Panc1 (cell line): Measurements from ENCODE around the gene HEXD. TPM values are rescaled to one million over a fixed set of nuclear protein-coding genes. Genes with fewer than 3 reads are reported as not detected.

Source experiments
- ATAC-seq: fragments of 200-7000 bp; cut with Tn5 transposase; 2 replicates; pipeline ENCODE4 v1.9.1; 2020; ENCODE audit warnings: mild to moderate bottlenecking, moderate library complexity
- BruUV-seq: library from RNA; stranded (reverse); fragments of 400-500 nt; replicated peaks from 2 replicates; lab custom pipeline; 2021; lab: Mats Ljungman, UMichigan
- CTCF ChIA-PET: fragments of 300-600 bp; sonication (Branson Sonifier 250); formaldehyde crosslinking; loops from one replicate; lab custom pipeline; 2022; ENCODE audit warnings: antibody characterized with exemption; lab: Charles Lee
- POLR2A ChIA-PET: fragments of 300-600 bp; sonication (Branson Sonifier 250); formaldehyde crosslinking; loops from one replicate; lab custom pipeline; 2022; ENCODE audit warnings: antibody characterized with exemption; lab: Charles Lee
- DNase-seq: peaks from one replicate; pipeline ENCODE4 v3.0.0-alpha.2; 2010; ENCODE audit warnings: low read depth, low spot score
- H3K27ac ChIP-seq: 2 replicates; pipeline ENCODE4 v1.5.1; 2011; ENCODE audit warnings: mild to moderate bottlenecking, low read length, inconsistent platforms
- H3K27me3 ChIP-seq: fragments of 200-500 bp; sonication (Bioruptor generic); 2 replicates; pipeline ENCODE4 v1.6.0; 2014; ENCODE audit warnings: low read length, inconsistent platforms; ENCODE audit not compliant: control insufficient read depth, insufficient read depth
- H3K36me3 ChIP-seq: fragments of 200-500 bp; sonication (Bioruptor generic); 2 replicates; pipeline ENCODE4 v1.5.1; 2014; ENCODE audit warnings: inconsistent platforms, mild to moderate bottlenecking, low read length, moderate library complexity; ENCODE audit not compliant: control insufficient read depth, insufficient read depth
- H3K4me1 ChIP-seq: 2 replicates; pipeline ENCODE4 v1.5.1; 2011; ENCODE audit warnings: inconsistent platforms, mild to moderate bottlenecking, low read length, moderate library complexity; ENCODE audit not compliant: control insufficient read depth, insufficient read depth
- H3K4me3 ChIP-seq, 2 experiments: 2 replicates each; pipeline ENCODE4 v1.5.1; 2011 to 2012; ENCODE audit warnings: low read depth in 2 of 2, low read length in 2 of 2, mild to moderate bottlenecking in 2 of 2, inconsistent platforms in 1 of 2, moderate library complexity in 1 of 2
- H3K9me3 ChIP-seq: fragments of 200-500 bp; sonication (Bioruptor generic); 2 replicates; pipeline ENCODE4 v1.5.1; 2014; ENCODE audit warnings: low read depth, mild to moderate bottlenecking, inconsistent platforms, low read length, moderate library complexity; ENCODE audit not compliant: control insufficient read depth, insufficient read depth
- POLR2AphosphoS5 ChIP-seq: IDR thresholded peaks from 2 replicates; pipeline ENCODE4 v1.6.1; 2012; ENCODE audit warnings: mild to moderate bottlenecking, low read depth, low read length, moderate library complexity
- SIN3A ChIP-seq: IDR thresholded peaks from 2 replicates; pipeline ENCODE4 v1.6.1; 2012; ENCODE audit warnings: low read depth, mild to moderate bottlenecking, low read length, moderate library complexity, borderline replicate concordance; ENCODE audit not compliant: insufficient read depth
- TCF7L2 ChIP-seq: IDR thresholded peaks from 2 replicates; pipeline ENCODE4 v1.6.1; 2011; ENCODE audit warnings: mild to moderate bottlenecking, low read depth, low read length, inconsistent platforms
- in situ Hi-C: cut with HindIII; loops from 2 replicates; pipeline ENCODE4 v1.10.0; 2016; ENCODE audit warnings: low sequenced_read_pairs, low pct_unique_long_range_greater_than_20kb
- intact Hi-C: fragments of 100-400 bp; cut with micrococcal nuclease; formaldehyde crosslinking; loops from one replicate; pipeline ENCODE4 v1.10.0; 2022; ENCODE audit not compliant: unreplicated experiment
- total RNA-seq: library from RNA; stranded (reverse); gene quantifications from one replicate; pipeline ENCODE4 v1.2.1, GENCODE V29; 2021; ENCODE audit not compliant: unreplicated experiment
- TF ChIP-seq, protein P1 (sequence below), 2 experiments: IDR thresholded peaks; 2 replicates each; pipeline ENCODE4 v1.6.1; 2011 to 2012; ENCODE audit warnings: low read depth in 2 of 2, control low read depth in 1 of 2, low read length in 1 of 2, mild to moderate bottlenecking in 1 of 2, moderate library complexity in 1 of 2; ENCODE audit not compliant: insufficient read depth in 1 of 2
- TF ChIP-seq, protein P2 (sequence below): fragments of 450-650 bp; IDR thresholded peaks from 2 replicates; pipeline ENCODE4 v1.5.1; 2017; ENCODE audit warnings: mild to moderate bottlenecking

The HEXD gene
- total RNA-seq, 1 experiment from 2014 or later: 25.6 TPM

DNA sequence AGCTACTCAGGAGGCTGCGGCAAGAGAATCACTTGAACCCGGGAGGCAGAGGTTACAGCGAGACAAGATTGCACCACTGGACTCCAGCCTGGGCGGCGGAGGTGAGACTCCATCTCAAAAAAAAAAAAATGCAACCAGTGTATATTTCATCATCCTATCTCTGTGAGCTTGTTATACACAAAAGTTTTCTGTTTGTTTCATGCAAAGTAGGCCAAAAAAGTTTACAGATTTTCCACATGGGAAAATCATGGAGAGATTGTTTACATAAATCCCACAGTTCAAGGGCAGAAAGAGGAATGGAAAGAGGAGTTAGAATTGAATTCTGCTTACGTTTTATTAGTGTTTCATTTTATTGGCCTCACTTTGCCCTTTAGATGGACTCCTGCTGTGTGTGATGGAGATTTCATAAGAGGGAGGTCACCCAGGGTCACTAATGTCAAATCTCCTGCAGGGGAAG is 65.1 kb downstream of the HEXD start:
- no peak overlapping the region for H3K27ac ChIP-seq
- ATAC-seq (no peak), DNase-seq (no peak)
- intact Hi-C loops: no loop called here
- no peak overlapping the region for H3K4me3 ChIP-seq
- H3K36me3 ChIP-seq: no peaks in the 10 kb centered on the region
- no TSS peak for BruUV-seq
- H3K27me3 ChIP-seq: no peaks in the 10 kb centered on the region
- no peaks in the 10 kb centered on the region for H3K4me1 ChIP-seq
- no peaks in the 10 kb centered on the region for H3K9me3 ChIP-seq
- in situ Hi-C loops: no loop called here
- ChIA-PET CTCF (interaction anchor here (0.6 kb wide), 1 partner anchor 11 kb away, joined by 3 read pairs; no protein-coding TSS in a partner anchor), POLR2A (interaction anchor here (0.6 kb wide), 1 partner anchor 50 kb away, joined by 6 read pairs; no protein-coding TSS in a partner anchor)
- TF ChIP-seq TCF7L2: no peak
- TF ChIP-seq, protein P1, sequence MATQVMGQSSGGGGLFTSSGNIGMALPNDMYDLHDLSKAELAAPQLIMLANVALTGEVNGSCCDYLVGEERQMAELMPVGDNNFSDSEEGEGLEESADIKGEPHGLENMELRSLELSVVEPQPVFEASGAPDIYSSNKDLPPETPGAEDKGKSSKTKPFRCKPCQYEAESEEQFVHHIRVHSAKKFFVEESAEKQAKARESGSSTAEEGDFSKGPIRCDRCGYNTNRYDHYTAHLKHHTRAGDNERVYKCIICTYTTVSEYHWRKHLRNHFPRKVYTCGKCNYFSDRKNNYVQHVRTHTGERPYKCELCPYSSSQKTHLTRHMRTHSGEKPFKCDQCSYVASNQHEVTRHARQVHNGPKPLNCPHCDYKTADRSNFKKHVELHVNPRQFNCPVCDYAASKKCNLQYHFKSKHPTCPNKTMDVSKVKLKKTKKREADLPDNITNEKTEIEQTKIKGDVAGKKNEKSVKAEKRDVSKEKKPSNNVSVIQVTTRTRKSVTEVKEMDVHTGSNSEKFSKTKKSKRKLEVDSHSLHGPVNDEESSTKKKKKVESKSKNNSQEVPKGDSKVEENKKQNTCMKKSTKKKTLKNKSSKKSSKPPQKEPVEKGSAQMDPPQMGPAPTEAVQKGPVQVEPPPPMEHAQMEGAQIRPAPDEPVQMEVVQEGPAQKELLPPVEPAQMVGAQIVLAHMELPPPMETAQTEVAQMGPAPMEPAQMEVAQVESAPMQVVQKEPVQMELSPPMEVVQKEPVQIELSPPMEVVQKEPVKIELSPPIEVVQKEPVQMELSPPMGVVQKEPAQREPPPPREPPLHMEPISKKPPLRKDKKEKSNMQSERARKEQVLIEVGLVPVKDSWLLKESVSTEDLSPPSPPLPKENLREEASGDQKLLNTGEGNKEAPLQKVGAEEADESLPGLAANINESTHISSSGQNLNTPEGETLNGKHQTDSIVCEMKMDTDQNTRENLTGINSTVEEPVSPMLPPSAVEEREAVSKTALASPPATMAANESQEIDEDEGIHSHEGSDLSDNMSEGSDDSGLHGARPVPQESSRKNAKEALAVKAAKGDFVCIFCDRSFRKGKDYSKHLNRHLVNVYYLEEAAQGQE (IDR thresholded peaks at IDR 0.05; ENCODE audit: insufficient read depth in 1 of 2, low read depth in 2 of 2, low read length in 1 of 2): no peak
- TF ChIP-seq, protein P2, sequence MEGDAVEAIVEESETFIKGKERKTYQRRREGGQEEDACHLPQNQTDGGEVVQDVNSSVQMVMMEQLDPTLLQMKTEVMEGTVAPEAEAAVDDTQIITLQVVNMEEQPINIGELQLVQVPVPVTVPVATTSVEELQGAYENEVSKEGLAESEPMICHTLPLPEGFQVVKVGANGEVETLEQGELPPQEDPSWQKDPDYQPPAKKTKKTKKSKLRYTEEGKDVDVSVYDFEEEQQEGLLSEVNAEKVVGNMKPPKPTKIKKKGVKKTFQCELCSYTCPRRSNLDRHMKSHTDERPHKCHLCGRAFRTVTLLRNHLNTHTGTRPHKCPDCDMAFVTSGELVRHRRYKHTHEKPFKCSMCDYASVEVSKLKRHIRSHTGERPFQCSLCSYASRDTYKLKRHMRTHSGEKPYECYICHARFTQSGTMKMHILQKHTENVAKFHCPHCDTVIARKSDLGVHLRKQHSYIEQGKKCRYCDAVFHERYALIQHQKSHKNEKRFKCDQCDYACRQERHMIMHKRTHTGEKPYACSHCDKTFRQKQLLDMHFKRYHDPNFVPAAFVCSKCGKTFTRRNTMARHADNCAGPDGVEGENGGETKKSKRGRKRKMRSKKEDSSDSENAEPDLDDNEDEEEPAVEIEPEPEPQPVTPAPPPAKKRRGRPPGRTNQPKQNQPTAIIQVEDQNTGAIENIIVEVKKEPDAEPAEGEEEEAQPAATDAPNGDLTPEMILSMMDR: no peak
- TF ChIP-seq POLR2AphosphoS5: no peak
- TF ChIP-seq SIN3A: no peak

DNA sequence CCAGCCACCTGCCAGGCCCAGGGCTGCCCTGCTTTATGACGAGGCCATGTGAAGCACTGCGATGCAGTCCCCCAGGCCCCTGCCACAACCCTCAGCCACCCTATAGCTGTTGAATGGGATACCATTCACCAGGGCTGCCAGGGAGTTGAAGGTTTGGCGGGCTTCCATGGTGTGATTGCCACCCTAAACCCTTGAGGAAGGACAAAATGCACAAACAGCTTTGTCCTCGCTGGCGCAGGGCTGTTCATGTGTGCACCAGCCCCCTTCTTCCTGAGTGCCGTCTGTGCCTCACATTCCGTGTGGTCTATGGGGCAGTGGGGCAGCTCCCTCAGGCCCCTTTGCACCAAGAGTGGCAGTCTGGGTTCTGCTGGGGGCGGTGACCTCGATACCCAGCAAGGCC is 65.7 kb downstream of the HEXD start:
- in situ Hi-C loops: no loop called here
- no peak for ATAC-seq
- Histone ChIP-seq H3K4me1 (no peaks in the 10 kb centered on the region), H3K27ac (no peak overlapping the region), H3K9me3 (no peaks in the 10 kb centered on the region), H3K27me3 (no peaks in the 10 kb centered on the region), H3K36me3 (no peaks in the 10 kb centered on the region), H3K4me3 (no peak overlapping the region)
- TF ChIP-seq, protein P1 (IDR thresholded peaks at IDR 0.05; ENCODE audit: insufficient read depth in 1 of 2, low read depth in 2 of 2, low read length in 1 of 2): no peak
- TF ChIP-seq TCF7L2 (no peak), SIN3A (no peak), POLR2AphosphoS5 (no peak)
- TF ChIP-seq, protein P2: no peak
- ChIA-PET CTCF (no interaction called here), POLR2A (no interaction called here)
- DNase-seq: no peak
- intact Hi-C loops: no loop called here
- no TSS peak for BruUV-seq
